Neural cell (in vitro differentiated cells): ENCODE data around the gene TMBIM6. TPM values are rescaled to one million over a fixed set of nuclear protein-coding genes. Genes with fewer than 3 reads are reported as not detected.

Experiments used
- H2AFZ ChIP-seq: fragments of 200-600, 300-800 bp; sonication (generic), shearing (Covaris generic); 2 replicates; pipeline ENCODE4 v1.6.0; 2014; ENCODE audit warnings: low read depth, mild to moderate bottlenecking, antibody characterized with exemption, low read length, moderate library complexity
- H3F3A ChIP-seq: fragments of 200-600 bp; shearing (Covaris generic); 2 replicates; pipeline ENCODE4 v1.6.1; 2016; ENCODE audit warnings: mild to moderate bottlenecking, moderate library complexity, mixed read lengths, antibody characterized with exemption, low read length; ENCODE audit not compliant: insufficient read depth, poor library complexity, severe bottlenecking
- H3K27ac ChIP-seq: fragments of 200-600, 300-800 bp; sonication (generic), shearing (Covaris generic); 2 replicates; pipeline ENCODE4 v1.5.1; 2014; ENCODE audit warnings: mild to moderate bottlenecking, low read length, moderate library complexity
- H3K27me3 ChIP-seq: fragments of 300-800, 200-600 bp; sonication (generic), shearing (Covaris generic); 2 replicates; pipeline ENCODE4 v1.6.0; 2014; ENCODE audit warnings: mild to moderate bottlenecking, low read depth, low read length, moderate library complexity; ENCODE audit not compliant: insufficient read depth
- H3K36me3 ChIP-seq: fragments of 300-800, 200-600 bp; sonication (generic), shearing (Covaris generic); 2 replicates; pipeline ENCODE4 v1.5.1; 2014; ENCODE audit warnings: mild to moderate bottlenecking, antibody characterized with exemption, low read length, moderate library complexity; ENCODE audit not compliant: insufficient read depth
- H3K4me2 ChIP-seq: fragments of 300-800, 200-600 bp; sonication (generic), shearing (Covaris generic); 2 replicates; pipeline ENCODE4 v1.6.0; 2014; ENCODE audit warnings: mild to moderate bottlenecking, low read length
- H3K4me3 ChIP-seq: fragments of 300-800, 200-600 bp; sonication (generic), shearing (Covaris generic); 2 replicates; pipeline ENCODE4 v1.5.1; 2014; ENCODE audit warnings: mild to moderate bottlenecking, low read length, moderate library complexity
- H3K79me2 ChIP-seq: fragments of 200-600 bp; shearing (Covaris generic); replicated peaks from 2 replicates; pipeline ENCODE4 v1.6.0; 2014; ENCODE audit warnings: mild to moderate bottlenecking, low read length, moderate library complexity; ENCODE audit not compliant: insufficient read depth
- H3K9ac ChIP-seq: fragments of 300-800, 200-600 bp; sonication (generic), shearing (Covaris generic); 2 replicates; pipeline ENCODE4 v1.6.1; 2016; ENCODE audit warnings: mild to moderate bottlenecking, low read length, mixed read lengths
- H3K9me2 ChIP-seq: fragments of 200-600 bp; shearing (Covaris generic); 2 replicates; pipeline ENCODE4 v1.6.1; 2016; ENCODE audit warnings: mild to moderate bottlenecking, low read length, mixed read lengths; ENCODE audit not compliant: insufficient read depth
- H3K9me3 ChIP-seq: fragments of 200-600, 300-800 bp; sonication (generic), shearing (Covaris generic); 2 replicates; pipeline ENCODE4 v1.6.1; 2016; ENCODE audit warnings: mild to moderate bottlenecking, mixed run types, low read length, moderate library complexity, mixed read lengths
- H4K20me1 ChIP-seq: fragments of 200-600 bp; shearing (Covaris generic); 2 replicates; pipeline ENCODE4 v1.6.1; 2016; ENCODE audit warnings: mild to moderate bottlenecking, mixed run types; ENCODE audit not compliant: insufficient read depth
- CTCF ChIP-seq: fragments of 450-650 bp; IDR thresholded peaks from 2 replicates; pipeline ENCODE4 v1.5.1; 2014; ENCODE audit warnings: antibody characterized with exemption, mild to moderate bottlenecking, moderate library complexity; ENCODE audit not compliant: poor library complexity, severe bottlenecking
- EP300 ChIP-seq: fragments of 450-650 bp; conservative IDR thresholded peaks from 2 replicates; pipeline ENCODE4 v1.6.1; 2014; ENCODE audit warnings: antibody characterized with exemption, mild to moderate bottlenecking, moderate library complexity; ENCODE audit not compliant: poor library complexity, severe bottlenecking
- EZH2 ChIP-seq: fragments of 200-600, 300-800 bp; shearing (Covaris generic), sonication (generic); IDR thresholded peaks from 2 replicates; pipeline ENCODE4 v1.6.1; 2014; ENCODE audit warnings: antibody characterized with exemption, low read length, borderline replicate concordance, mild to moderate bottlenecking; ENCODE audit not compliant: insufficient read depth, poor library complexity, severe bottlenecking
- MXI1 ChIP-seq: fragments of 450-650 bp; conservative IDR thresholded peaks from 2 replicates; pipeline ENCODE4 v1.6.1; 2014; ENCODE audit warnings: antibody characterized with exemption, mild to moderate bottlenecking; ENCODE audit not compliant: poor library complexity, severe bottlenecking
- POLR2AphosphoS5 ChIP-seq: IDR thresholded peaks from 2 replicates; pipeline ENCODE4 v1.6.1; 2012
- RAD21 ChIP-seq: fragments of 450-650 bp; conservative IDR thresholded peaks from 2 replicates; pipeline ENCODE4 v1.6.1; 2014; ENCODE audit warnings: antibody characterized with exemption, mild to moderate bottlenecking, moderate library complexity
- REST ChIP-seq: IDR thresholded peaks from 2 replicates; pipeline ENCODE4 v1.6.1; 2012; ENCODE audit warnings: borderline replicate concordance
- SMC3 ChIP-seq: fragments of 450-650 bp; conservative IDR thresholded peaks from 2 replicates; pipeline ENCODE4 v1.6.1; 2014; ENCODE audit warnings: antibody characterized with exemption, mild to moderate bottlenecking, moderate library complexity; ENCODE audit not compliant: poor library complexity
- TAF1 ChIP-seq: IDR thresholded peaks from 2 replicates; pipeline ENCODE4 v1.6.1; 2012; ENCODE audit warnings: low read depth
- polyA plus RNA-seq: library from polyadenylated mRNA; depleted of rRNA; stranded (reverse); fragments of >200 nt; gene quantifications from 2 replicates; pipeline ENCODE4 v1.2.3, GENCODE V29; 2014

The TMBIM6 gene
- polyA plus RNA-seq, 1 donor from 2014 or later, result 308 TPM

- Histone ChIP-seq H3K9me3 (no peaks in the 10 kb centered on the region), H3K27me3 (no peaks in the 10 kb centered on the region), H3K4me3 (no peak overlapping the region), H3K79me2 (no peaks in the 10 kb centered on the region), H3F3A (no peaks in the 10 kb centered on the region), H3K36me3 (no peaks in the 10 kb centered on the region), H4K20me1 (no peaks in the 10 kb centered on the region), H2AFZ (no peak overlapping the region), H3K9ac (no peak overlapping the region), H3K27ac (no peak overlapping the region), H3K4me2 (no peak overlapping the region), H3K9me2 (no peaks in the 10 kb centered on the region)
- TF ChIP-seq SMC3, result no peak
- TF ChIP-seq MXI1, result no peak
- TF ChIP-seq REST, result no peak
- TF ChIP-seq EP300, result no peak
- TF ChIP-seq TAF1, result no peak
- TF ChIP-seq CTCF, result no peak
- TF ChIP-seq RAD21, result no peak
- TF ChIP-seq POLR2AphosphoS5, result no peak
- no peak for TF ChIP-seq EZH2
Observed at GRCh38 chr12:49791700-49792099, 50.3 kb downstream of the TMBIM6 start.

- Histone ChIP-seq H3K4me3 (no peak overlapping the region), H3K9me2 (no peaks in the 10 kb centered on the region)
Observed at GRCh38 chr12:49792181-49792970, 51.0 kb downstream of the TMBIM6 start.

More at GRCh38 chr12:49792181-49792970, 51.0 kb downstream of the TMBIM6 start:
- TF ChIP-seq EZH2 (no peak), TAF1 (no peak), SMC3 (no peak), REST (no peak), EP300 (no peak), CTCF (no peak), MXI1 (no peak), POLR2AphosphoS5 (no peak), RAD21 (no peak)
- H3K4me2 ChIP-seq, result no peak overlapping the region
- H3K27ac ChIP-seq, result no peak overlapping the region
- H3K27me3 ChIP-seq, result no peaks in the 10 kb centered on the region
- no peaks in the 10 kb centered on the region for H4K20me1 ChIP-seq
- H2AFZ ChIP-seq, result no peak overlapping the region
- no peaks in the 10 kb centered on the region for H3F3A ChIP-seq
- H3K36me3 ChIP-seq, result no peaks in the 10 kb centered on the region
- no peaks in the 10 kb centered on the region for H3K9me3 ChIP-seq
- no peaks in the 10 kb centered on the region for H3K79me2 ChIP-seq
- H3K9ac ChIP-seq, result no peak overlapping the region
